Thyroid gland (tissue), 4 donors: ENCODE results near the gene DZANK1.

Source experiments
- CTCF ChIP-seq, 6 experiments: fragments of 200-600 bp in 3 of 6; fragments of 450-650 bp in 3 of 6; sonication (generic) in 3 of 6; IDR thresholded peaks; one replicate each; pipeline ENCODE4 v1.5.1; 2016 to 2019; ENCODE audit warnings: antibody characterized with exemption in 6 of 6, mild to moderate bottlenecking in 2 of 6, inconsistent platforms in 1 of 6, moderate library complexity in 1 of 6
- POLR2A ChIP-seq, 2 donors: fragments of 450-650 bp; IDR thresholded peaks; one replicate each; pipeline ENCODE4 v1.6.1; 2017; ENCODE audit warnings: antibody characterized with exemption in 2 of 2, mild to moderate bottlenecking in 2 of 2, moderate library complexity in 1 of 2

GRCh38 chr20:18421608-18422007 is 45.2 kb downstream of the DZANK1 start:
- TF ChIP-seq CTCF (IDR thresholded peaks at IDR 0.05) (no peak), POLR2A (IDR thresholded peaks at IDR 0.05) (no peak)
